Adipose tissue (tissue), 3 donors: ENCODE measurements around the gene HOXA3. TPM values are rescaled to one million over a fixed set of nuclear protein-coding genes. Genes with fewer than 3 reads are reported as not detected.

Experiments used
- H3K27ac ChIP-seq: one replicate; pipeline ENCODE4 v1.5.1; 2013; ENCODE audit warnings: low read depth, low read length
- WGBS, 3 donors: extraction: QIAGEN DNeasy Blood & Tissue Kit; methylation state at CpG; one replicate each; pipeline ENCODE4 v1.1.7; 2013; 5-methylcytosine and 5-hydroxymethylcytosine counted together
- polyA plus RNA-seq, 3 donors: library from polyadenylated mRNA; stranded (reverse); fragments of 200-250 nt; gene quantifications; one replicate each; pipeline ENCODE4 v1.2.3, GENCODE V29; 2013
- donor health status: healthy with polysubstance abuse.
- donor health status: Bipolar disorder and iron deficiency.
- donor health status: healthy.

The HOXA3 gene
- polyA plus RNA-seq, 3 donors: 0.86 to 7.4 (median 4.6) TPM

GRCh38 chr7:27180431-27181420, 28.3 kb upstream of the HOXA3 start:
- 37 to 73% (median 72%) methylated on average over 12 of the region's 12 CpGs for WGBS, 3 donors
- no peak overlapping the region for H3K27ac ChIP-seq

GRCh38 chr7:27179503-27180430, 27.4 kb upstream of the HOXA3 start:
- no peak overlapping the region for H3K27ac ChIP-seq
- 6 to 17% (median 12%) methylated on average over 55 to 56 of the region's 56 CpGs for WGBS, 3 donors

GRCh38 chr7:27179030-27179429, 26.6 kb upstream of the HOXA3 start:
- WGBS, 3 donors: 29 to 63% (median 55%) methylated on average over 14 of the region's 14 CpGs
- no peak overlapping the region for H3K27ac ChIP-seq

- 54 to 94% (median 64%) methylated on average over 6 of the region's 6 CpGs for WGBS, 3 donors
- no peak overlapping the region for H3K27ac ChIP-seq
Observed at GRCh38 chr7:27178366-27178765, 26.0 kb upstream of the HOXA3 start.

GRCh38 chr7:27177795-27178320, 25.5 kb upstream of the HOXA3 start:
- H3K27ac ChIP-seq: no peak overlapping the region
- WGBS, 3 donors: 62 to 95% (median 67%) methylated on average over 5 of the region's 5 CpGs

GRCh38 chr7:27176962-27177794, 24.8 kb upstream of the HOXA3 start:
- 47 to 88% (median 60%) methylated on average over 22 of the region's 22 CpGs for WGBS, 3 donors

GRCh38 chr7:27176524-27176845, 24.1 kb upstream of the HOXA3 start:
- H3K27ac ChIP-seq: no peak overlapping the region
- WGBS, 3 donors: 65 to 72% (median 67%) methylated on average over 3 of the region's 3 CpGs

More at GRCh38 chr7:27176962-27177794, 24.8 kb upstream of the HOXA3 start:
- no peak overlapping the region for H3K27ac ChIP-seq

- WGBS, 3 donors: 25 to 75% (median 57%) methylated on average over 40 of the region's 40 CpGs
- H3K27ac ChIP-seq: no peak overlapping the region
Observed at GRCh38 chr7:27175626-27176523, 23.5 kb upstream of the HOXA3 start.

GRCh38 chr7:27174874-27175625, 22.7 kb upstream of the HOXA3 start:
- no peak overlapping the region for H3K27ac ChIP-seq
- WGBS, 3 donors: 32 to 78% (median 73%) methylated on average over 12 of the region's 12 CpGs

- WGBS, 3 donors: 8 to 9% (median 8%) methylated on average over 67 to 82 of the region's 82 CpGs
Observed at GRCh38 chr7:27173956-27174873, 21.8 kb upstream of the HOXA3 start, which contains the start of gene HOXA10. HOXA10 (minus strand) TSS chr7:27174320; CDS start chr7:27174306, 14 bp downstream.

GRCh38 chr7:27173511-27173955, 21.1 kb upstream of the HOXA3 start:
- H3K27ac ChIP-seq: no peak overlapping the region

More at GRCh38 chr7:27173956-27174873, 21.8 kb upstream of the HOXA3 start, which contains the start of gene HOXA10:
- H3K27ac ChIP-seq: no peak within 1 kb of the TSS

GRCh38 chr7:27172823-27173510, 20.6 kb upstream of the HOXA3 start:
- WGBS, 3 donors: 2 to 3% (median 2%) methylated on average over 52 to 58 of the region's 58 CpGs
- no peak overlapping the region for H3K27ac ChIP-seq

More at GRCh38 chr7:27173511-27173955, 21.1 kb upstream of the HOXA3 start:
- 1% methylated on average over 39 to 59 of the region's 59 CpGs for WGBS, 3 donors

GRCh38 chr7:27172315-27172774, 20.0 kb upstream of the HOXA3 start:
- no peak overlapping the region for H3K27ac ChIP-seq
- WGBS, 3 donors: 10 to 18% (median 12%) methylated on average over 10 of the region's 10 CpGs

GRCh38 chr7:27171637-27172314, 19.4 kb upstream of the HOXA3 start:
- WGBS, 3 donors: 8 to 24% (median 17%) methylated on average over 30 of the region's 30 CpGs
- H3K27ac ChIP-seq: no peak overlapping the region
